Kidney capillary endothelial cell (primary cell): ENCODE measurements around the gene PCDHA11.
"Not testable (repeated sequence)": the region's sequence is repeated elsewhere in the genome, so short reads cannot be mapped to it uniquely, and the experiment has no call there.

Experiments used
- DNase-seq: peaks from one replicate; pipeline ENCODE4 v3.0.0-alpha.2; 2018; ENCODE audit warnings: low spot score

The PCDHA11 gene, protein sequence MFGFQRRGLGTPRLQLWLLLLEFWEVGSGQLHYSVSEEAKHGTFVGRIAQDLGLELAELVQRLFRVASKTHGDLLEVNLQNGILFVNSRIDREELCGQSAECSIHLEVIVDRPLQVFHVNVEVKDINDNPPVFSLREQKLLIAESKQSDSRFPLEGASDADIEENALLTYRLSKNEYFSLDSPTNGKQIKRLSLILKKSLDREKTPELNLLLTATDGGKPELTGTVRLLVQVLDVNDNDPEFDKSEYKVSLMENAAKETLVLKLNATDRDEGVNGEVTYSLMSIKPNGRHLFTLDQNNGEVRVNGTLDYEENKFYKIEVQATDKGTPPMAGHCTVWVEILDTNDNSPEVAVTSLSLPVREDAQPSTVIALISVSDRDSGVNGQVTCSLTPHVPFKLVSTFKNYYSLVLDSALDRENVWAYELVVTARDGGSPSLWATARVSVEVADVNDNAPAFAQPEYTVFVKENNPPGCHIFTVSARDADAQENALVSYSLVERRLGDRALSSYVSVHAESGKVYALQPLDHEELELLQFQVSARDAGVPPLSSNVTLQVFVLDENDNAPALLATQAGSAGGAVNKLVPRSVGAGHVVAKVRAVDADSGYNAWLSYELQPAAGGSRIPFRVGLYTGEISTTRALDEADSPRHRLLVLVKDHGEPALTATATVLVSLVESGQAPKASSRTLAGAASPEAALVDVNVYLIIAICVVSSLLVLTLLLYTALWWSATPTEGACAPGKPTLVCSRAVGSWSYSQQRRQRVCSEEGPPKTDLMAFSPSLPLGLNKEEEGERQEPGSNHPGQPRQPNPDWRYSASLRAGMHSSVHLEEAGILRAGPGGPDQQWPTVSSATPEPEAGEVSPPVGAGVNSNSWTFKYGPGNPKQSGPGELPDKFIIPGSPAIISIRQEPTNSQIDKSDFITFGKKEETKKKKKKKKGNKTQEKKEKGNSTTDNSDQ

DNA sequence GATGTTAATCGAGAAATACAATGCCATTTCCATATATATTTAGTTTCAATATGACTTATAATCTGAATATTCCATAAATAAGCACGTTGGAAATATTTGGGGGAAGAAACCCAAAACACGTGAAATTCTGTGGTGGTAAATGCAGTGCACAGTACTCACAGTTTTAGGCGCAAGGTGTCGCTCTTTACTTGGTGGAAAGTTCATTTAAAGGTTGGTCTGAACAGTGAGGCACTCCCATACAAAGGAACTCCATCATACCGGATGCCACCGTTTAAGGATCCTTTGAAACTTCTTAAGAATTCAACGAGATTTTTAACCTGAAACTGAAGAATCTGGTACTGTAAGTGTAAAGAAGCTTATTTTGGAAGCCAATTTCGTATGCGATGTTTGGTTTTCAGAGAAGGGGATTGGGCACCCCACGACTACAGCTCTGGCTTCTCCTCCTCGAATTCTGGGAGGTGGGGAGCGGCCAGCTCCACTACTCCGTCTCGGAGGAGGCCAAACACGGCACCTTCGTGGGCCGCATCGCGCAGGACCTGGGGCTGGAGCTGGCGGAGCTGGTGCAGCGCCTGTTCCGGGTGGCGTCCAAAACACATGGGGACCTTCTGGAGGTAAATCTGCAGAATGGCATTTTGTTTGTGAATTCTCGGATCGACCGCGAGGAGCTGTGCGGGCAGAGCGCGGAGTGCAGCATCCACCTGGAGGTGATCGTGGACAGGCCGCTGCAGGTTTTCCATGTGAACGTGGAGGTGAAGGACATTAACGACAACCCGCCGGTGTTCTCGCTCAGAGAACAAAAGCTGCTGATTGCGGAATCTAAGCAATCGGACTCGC, at the start of gene PCDHA11:
Gene PCDHA11, plus strand, starts transcription at position 237 of the 834 bp plus-strand sequence. Its CDS starts 147 bp downstream, at position 384.
- no peak for DNase-seq

DNA sequence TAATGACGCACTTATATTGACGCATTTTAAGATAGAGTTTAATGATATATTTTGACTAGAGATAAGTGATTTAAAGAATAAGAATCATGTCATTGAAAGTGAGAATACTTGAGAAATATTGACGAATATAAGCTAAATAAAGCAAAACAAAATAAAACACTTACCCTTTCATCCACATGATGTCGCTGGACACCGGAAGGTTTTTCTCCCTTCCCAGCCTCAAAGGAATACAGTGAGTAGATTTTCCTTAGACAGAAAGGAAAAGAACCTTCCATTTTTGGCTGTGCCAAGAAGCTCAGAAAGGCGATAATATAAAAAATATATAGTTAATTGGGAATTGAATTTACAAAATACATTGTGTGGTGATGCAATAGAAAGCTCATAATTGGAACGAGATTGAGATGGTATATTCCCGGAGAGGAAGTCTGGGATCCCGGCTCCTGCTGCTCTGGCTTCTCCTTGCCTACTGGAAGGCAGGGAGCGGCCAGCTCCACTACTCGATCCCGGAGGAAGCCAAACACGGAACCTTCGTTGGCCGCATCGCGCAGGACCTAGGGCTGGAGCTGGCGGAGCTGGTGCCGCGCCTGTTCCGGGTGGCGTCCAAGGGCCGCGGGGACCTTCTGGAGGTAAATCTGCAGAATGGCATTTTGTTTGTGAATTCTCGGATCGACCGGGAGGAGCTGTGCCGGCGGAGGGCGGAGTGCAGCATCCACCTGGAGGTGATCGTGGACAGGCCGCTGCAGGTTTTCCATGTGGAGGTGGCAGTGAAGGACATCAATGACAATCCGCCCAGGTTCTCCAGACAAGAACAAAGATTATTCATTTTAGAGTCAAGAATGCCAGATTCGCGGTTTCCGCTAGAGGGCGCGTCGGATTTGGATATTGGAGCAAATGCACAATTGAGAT, 47.1 kb upstream of the PCDHA11 start, which contains the start of gene PCDHA5:
Gene PCDHA5, plus strand, starts transcription at position 239 of the 906 bp plus-strand sequence.
- DNase-seq, result no peak

DNA sequence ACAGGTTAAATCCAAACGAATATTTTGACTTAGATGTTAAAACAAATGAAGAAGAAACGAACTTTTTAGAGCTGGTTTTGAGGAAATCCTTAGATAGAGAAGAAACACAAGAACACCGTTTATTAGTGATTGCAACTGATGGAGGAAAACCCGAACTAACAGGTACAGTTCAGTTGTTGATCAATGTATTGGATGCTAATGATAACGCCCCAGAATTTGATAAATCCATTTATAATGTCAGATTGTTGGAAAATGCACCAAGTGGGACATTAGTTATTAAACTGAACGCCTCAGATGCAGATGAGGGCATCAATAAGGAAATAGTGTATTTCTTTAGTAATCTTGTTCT, 46.5 kb upstream of the PCDHA11 start:
- no peak for DNase-seq

DNA sequence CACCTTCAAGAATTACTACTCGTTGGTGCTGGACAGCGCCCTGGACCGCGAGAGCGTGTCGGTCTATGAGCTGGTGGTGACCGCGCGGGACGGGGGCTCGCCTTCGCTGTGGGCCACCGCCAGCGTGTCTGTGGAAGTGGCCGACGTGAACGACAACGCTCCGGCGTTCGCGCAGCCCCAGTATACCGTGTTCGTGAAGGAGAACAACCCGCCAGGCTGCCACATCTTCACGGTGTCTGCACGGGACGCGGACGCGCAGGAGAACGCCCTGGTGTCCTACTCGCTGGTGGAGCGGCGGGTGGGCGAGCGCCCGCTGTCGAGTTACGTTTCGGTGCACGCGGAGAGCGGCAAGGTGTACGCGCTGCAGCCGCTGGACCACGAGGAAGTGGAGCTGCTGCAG, 45.8 kb upstream of the PCDHA11 start:
- DNase-seq, result not testable (repeated sequence)

DNA sequence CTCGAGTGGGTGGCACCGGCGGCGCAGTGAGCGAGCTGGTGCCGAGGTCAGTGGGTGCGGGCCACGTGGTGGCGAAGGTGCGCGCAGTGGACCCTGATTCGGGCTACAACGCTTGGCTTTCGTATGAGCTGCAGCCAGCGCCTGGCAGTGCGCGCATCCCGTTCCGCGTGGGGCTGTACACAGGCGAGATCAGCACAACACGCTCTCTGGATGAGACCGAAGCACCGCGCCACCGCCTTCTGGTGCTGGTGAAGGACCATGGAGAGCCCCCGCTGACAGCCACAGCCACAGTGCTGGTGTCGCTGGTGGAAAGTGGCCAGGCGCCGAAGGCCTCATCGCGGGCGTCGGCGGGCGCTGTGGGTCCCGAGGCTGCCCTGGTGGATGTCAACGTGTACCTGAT, 45.3 kb upstream of the PCDHA11 start:
- DNase-seq, result no peak

DNA sequence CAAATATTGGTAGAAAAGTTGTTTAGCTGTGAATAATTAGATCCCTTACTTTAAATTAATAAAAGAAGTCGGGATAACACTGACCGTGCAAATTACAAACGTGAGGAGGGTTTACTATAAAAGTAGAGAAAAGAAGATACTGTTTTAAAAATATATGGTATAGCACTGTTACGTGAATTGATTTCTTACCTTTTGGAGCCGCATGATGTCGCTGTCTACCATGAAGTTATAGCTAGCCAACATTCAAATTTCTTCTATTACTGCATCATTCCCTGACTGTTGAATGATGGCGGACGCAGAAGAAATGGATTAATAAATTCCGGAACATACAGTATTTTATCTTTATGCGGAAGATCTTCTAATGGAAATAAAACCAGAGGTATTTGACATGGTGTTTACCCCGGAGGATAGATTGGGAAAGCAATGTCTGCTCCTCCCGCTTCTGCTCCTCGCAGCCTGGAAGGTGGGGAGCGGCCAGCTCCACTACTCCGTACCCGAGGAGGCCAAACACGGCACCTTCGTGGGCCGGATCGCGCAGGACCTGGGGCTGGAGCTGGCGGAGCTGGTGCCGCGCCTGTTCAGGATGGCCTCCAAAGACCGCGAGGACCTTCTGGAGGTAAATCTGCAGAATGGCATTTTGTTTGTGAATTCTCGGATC, 40.9 kb upstream of the PCDHA11 start, which contains the start of gene PCDHA6:
Gene PCDHA6, plus strand, starts transcription at position 257 of the 658 bp plus-strand sequence. Its CDS starts 132 bp downstream, at position 389.
- no peak for DNase-seq

DNA sequence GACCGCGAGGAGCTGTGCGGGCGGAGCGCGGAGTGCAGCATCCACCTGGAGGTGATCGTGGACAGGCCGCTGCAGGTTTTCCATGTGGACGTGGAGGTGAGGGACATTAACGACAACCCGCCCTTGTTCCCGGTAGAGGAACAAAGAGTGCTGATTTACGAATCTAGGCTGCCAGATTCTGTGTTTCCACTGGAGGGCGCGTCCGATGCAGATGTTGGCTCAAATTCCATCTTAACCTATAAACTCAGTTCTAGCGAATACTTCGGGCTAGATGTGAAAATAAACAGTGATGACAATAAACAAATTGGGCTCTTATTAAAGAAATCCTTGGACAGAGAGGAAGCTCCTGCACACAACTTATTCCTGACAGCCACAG, 40.4 kb upstream of the PCDHA11 start:
- DNase-seq, result no peak

DNA sequence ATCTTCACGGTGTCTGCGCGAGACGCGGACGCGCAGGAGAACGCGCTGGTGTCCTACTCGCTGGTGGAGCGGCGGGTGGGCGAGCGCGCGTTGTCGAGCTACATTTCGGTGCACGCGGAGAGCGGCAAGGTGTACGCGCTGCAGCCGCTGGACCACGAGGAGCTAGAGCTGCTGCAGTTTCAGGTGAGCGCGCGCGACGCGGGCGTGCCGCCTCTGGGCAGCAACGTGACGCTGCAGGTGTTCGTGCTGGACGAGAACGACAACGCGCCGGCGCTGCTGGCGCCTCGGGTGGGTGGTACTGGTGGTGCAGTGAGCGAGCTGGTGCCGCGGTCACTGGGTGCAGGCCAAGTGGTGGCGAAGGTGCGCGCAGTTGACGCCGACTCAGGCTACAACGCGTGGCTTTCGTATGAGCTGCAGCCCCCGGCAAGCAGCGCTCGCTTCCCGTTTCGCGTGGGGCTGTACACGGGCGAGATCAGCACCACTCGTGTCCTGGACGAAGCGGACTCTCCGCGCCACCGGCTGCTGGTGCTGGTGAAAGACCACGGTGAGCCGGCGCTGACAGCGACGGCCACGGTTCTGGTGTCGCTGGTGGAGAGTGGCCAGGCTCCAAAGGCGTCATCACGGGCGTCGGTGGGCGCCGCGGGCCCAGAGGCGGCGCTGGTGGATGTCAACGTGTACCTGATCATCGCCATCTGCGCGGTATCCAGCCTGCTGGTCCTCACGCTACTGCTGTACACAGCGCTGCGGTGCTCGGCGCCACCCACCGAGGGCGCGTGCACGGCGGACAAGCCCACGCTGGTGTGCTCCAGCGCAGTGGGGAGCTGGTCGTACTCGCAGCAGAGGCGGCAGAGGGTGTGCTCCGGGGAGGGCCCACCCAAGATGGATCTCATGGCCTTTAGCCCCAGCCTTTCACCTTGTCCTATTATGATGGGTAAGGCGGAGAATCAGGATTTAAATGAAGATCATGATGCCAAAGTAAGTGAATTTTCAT, 39.0 kb upstream of the PCDHA11 start:
- DNase-seq, result not testable (repeated sequence)

DNA sequence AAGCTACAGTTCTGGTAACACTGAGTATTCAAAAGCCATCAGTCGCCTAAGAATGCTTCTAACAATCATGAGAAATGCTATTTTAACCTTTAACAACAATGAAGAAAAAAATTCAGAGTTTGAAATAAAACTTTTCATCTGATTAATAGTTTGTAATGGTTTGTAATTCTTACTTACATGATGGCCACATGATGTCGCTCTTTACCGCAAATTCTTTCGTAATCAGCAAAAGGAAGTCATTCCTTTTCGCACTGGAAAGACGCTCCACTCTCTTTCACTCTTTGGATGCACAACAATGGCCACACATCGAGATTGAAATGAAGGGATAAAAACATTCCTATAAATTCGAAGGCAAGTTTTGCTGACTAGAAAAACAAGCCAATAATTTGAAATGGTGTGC, 34.8 kb upstream of the PCDHA11 start, which contains the start of gene PCDHA7:
Gene PCDHA7, plus strand, starts transcription at position 277 of the 400 bp plus-strand sequence. Its CDS starts 115 bp downstream, at position 392.
- no peak for DNase-seq

DNA sequence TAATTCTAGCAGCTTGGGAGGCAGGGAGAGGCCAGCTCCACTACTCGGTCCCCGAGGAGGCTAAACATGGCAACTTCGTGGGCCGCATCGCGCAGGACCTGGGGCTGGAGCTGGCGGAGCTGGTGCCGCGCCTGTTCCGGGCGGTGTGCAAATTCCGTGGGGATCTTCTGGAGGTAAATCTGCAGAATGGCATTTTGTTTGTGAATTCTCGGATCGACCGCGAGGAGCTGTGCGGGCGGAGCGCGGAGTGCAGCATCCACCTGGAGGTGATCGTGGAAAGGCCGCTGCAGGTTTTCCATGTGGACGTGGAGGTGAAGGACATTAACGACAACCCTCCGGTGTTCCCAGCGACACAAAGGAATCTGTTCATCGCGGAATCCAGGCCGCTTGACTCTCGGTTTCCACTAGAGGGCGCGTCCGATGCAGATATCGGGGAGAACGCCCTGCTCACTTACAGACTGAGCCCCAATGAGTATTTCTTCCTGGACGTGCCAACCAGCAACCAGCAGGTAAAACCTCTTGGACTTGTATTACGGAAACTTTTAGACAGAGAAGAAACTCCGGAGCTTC, 34.2 kb upstream of the PCDHA11 start:
- not testable (repeated sequence) for DNase-seq

DNA sequence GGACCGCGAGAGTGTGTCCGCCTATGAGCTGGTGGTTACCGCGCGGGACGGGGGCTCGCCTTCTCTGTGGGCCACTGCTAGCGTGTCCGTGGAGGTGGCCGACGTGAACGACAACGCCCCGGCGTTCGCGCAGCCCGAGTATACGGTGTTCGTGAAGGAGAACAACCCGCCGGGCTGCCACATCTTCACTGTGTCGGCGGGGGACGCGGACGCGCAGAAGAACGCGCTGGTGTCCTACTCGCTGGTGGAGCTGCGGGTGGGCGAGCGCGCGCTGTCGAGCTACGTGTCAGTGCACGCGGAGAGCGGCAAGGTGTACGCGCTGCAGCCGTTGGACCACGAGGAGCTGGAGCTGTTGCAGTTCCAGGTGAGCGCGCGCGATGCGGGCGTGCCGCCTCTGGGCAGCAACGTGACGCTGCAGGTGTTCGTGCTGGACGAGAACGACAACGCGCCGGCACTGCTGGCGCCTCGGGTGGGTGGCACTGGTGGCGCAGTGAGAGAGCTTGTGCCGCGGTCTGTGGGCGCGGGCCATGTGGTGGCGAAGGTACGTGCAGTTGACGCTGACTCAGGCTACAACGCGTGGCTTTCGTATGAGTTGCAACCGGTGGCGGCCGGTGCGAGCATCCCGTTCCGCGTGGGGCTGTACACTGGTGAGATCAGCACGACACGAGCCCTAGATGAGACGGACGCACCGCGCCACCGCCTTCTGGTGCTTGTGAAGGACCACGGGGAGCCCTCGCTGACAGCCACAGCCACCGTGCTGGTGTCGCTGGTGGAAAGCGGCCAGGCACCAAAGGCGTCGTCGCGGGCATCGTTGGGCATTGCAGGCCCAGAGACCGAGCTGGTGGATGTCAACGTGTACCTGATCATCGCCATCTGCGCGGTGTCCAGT, 32.9 kb upstream of the PCDHA11 start:
- DNase-seq, result no peak

DNA sequence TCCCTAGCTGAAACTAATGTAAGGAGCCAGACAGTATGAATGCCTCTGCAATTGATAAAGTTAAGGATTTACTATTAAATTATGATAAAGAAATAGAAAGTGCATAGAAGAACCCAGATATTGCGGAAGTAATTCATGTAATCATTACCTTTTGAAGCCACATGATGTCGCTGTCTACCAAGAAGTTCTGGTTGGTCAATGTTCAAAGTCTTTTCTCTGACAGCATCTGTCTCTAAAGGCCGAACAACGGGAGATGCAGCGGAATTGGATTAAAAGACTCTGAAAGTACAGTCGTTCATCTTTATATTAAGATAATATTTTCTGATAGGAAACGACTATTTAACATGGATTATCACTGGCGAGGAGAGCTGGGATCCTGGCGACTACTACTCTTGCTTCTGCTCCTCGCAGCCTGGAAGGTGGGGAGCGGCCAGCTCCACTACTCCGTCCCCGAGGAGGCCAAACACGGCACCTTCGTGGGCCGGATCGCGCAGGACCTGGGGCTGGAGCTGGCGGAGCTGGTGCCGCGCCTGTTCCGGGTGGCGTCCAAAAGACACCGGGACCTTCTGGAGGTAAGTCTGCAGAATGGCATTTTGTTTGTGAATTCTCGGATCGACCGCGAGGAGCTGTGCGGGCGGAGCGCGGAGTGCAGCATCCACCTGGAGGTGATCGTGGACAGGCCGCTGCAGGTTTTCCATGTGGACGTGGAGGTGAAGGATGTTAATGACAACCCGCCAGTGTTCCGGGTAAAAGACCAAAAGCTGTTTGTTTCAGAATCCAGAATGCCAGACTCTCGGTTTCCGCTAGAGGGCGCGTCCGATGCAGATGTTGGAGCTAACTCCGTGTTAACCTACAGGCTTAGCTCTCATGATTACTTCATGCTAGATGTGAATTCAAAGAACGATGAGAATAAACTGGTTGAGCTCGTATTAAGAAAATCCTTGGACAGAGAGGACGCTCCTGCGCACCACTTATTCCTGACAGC, 27.5 kb upstream of the PCDHA11 start, which contains the start of gene PCDHA8:
Gene PCDHA8, plus strand, starts transcription at position 210 of the 985 bp plus-strand sequence. Its CDS starts 135 bp downstream, at position 345.
- DNase-seq, result no peak

DNA sequence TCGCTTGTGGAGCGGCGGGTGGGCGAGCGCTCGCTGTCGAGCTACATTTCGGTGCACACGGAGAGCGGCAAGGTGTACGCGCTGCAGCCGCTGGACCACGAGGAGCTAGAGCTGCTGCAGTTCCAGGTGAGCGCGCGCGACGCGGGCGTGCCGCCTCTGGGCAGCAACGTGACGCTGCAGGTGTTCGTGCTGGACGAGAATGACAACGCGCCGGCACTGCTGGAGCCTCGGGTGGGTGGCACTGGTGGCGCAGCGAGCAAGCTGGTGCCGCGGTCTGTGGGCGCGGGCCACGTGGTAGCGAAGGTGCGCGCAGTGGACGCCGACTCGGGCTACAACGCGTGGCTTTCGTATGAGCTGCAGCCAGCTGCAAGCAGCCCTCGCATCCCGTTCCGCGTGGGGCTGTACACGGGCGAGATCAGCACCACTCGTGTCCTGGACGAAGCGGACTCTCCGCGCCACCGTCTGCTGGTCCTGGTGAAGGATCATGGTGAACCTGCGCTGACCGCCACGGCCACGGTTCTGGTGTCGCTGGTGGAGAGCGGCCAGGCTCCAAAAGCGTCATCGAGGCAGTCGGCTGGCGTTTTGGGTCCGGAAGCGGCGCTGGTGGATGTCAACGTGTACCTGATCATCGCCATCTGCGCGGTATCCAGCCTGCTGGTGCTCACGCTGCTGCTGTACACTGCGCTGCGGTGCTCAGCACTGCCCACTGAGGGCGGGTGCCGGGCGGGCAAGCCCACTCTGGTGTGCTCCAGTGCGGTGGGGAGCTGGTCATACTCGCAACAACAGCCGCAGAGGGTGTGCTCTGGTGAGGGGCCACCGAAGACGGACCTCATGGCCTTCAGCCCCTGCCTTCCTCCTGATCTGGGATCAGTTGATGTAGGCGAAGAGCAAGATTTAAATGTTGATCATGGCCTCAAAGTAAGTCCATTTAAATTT, 25.7 kb upstream of the PCDHA11 start:
- no peak for DNase-seq

DNA sequence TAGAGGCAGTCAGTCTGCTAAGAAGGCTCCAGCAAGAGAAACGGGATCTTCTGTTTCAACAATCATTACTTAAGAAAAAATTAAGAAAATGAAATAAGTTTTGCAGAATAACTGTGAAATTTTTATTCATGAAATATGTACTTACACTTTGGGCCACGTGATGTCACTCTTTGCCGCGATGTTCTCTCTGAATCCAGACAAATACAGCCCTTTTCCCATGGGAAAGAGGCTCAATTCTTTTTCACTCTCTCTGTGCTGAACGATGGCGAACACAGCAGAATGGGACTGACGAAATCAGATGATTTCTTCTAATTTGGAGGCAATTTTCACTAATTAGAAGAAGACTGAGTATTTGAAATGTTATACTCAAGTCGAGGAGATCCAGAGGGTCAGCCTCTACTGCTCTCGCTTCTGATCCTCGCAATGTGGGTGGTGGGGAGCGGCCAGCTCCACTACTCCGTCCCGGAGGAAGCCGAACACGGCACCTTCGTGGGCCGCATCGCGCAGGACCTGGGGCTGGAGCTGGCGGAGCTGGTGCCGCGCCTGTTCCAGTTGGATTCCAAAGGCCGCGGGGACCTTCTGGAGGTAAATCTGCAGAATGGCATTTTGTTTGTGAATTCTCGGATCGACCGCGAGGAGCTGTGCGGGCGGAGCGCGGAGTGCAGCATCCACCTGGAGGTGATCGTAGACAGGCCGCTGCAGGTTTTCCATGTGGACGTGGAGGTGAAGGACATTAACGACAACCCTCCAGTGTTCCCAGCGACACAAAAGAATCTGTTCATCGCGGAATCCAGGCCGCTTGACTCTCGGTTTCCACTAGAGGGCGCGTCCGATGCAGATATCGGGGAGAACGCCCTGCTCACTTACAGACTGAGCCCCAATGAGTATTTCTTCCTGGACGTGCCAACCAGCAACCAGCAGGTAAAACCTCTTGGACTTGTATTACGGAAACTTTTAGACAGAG, 20.3 kb upstream of the PCDHA11 start, which contains the start of gene PCDHA9:
Gene PCDHA9, plus strand, starts transcription at position 244 of the 964 bp plus-strand sequence. Its CDS starts 114 bp downstream, at position 358.
- not testable (repeated sequence) for DNase-seq
